Upper lobe of left lung (tissue), 6 donors: ENCODE data around the gene SAXO1. TPM values are rescaled to one million over a fixed set of nuclear protein-coding genes. Genes with fewer than 3 reads are reported as not detected.

Source experiments
- ATAC-seq, 2 donors: fragments of 200-7000 bp; cut with Tn5 transposase; one replicate each; pipeline ENCODE4 v1.9.1; 2022; ENCODE audit warnings: mild to moderate bottlenecking in 2 of 2, moderate library complexity in 2 of 2; ENCODE audit not compliant: low FRiP score in 2 of 2
- DNase-seq, 2 donors: peaks; one replicate each; pipeline ENCODE4 v3.0.0-alpha.2; 2019 to 2020
- H3K27ac ChIP-seq, 4 donors: fragments of 200-600 bp; sonication (generic); one replicate each; pipeline ENCODE4 v1.5.1; 2016 to 2019
- H3K27me3 ChIP-seq, 4 donors: fragments of 200-600 bp; sonication (generic); one replicate each; pipeline ENCODE4 v1.5.1; 2017 to 2019
- H3K36me3 ChIP-seq, 4 donors: fragments of 200-600 bp; sonication (generic); one replicate each; pipeline ENCODE4 v1.5.1; 2016 to 2019
- H3K4me1 ChIP-seq, 4 donors: fragments of 200-600 bp; sonication (generic); one replicate each; pipeline ENCODE4 v1.5.1; 2018 to 2019
- H3K4me3 ChIP-seq, 4 donors: fragments of 200-600 bp; sonication (generic); one replicate each; pipeline ENCODE4 v1.5.1; 2017 to 2019; ENCODE audit warnings: mild to moderate bottlenecking in 2 of 4, moderate library complexity in 1 of 4
- H3K9me3 ChIP-seq, 4 donors: fragments of 200-600 bp; sonication (generic); one replicate each; pipeline ENCODE4 v1.5.1; 2018 to 2019
- EP300 ChIP-seq, 4 donors: sonication (generic); formaldehyde crosslinking; IDR thresholded peaks; one replicate each; pipeline ENCODE4 v1.5.1; 2017; ENCODE audit warnings: antibody characterized with exemption in 4 of 4, control low read depth in 2 of 4
- POLR2A ChIP-seq, 4 donors: fragments of 450-650 bp; IDR thresholded peaks; one replicate each; pipeline ENCODE4 v1.5.1; 2016 to 2017; ENCODE audit warnings: antibody characterized with exemption in 4 of 4, mild to moderate bottlenecking in 2 of 4
- POLR2AphosphoS5 ChIP-seq, 2 donors: sonication (generic); formaldehyde crosslinking; IDR thresholded peaks; one replicate each; pipeline ENCODE4 v1.5.1; 2017; ENCODE audit warnings: antibody characterized with exemption in 2 of 2
- WGBS, 2 donors: methylation state at CpG; one replicate each; pipeline ENCODE4 v1.1.5; 2017 to 2018; 5-methylcytosine and 5-hydroxymethylcytosine counted together
- small RNA-seq, 4 donors: library from RNA; depleted of rRNA; stranded (forward); fragments of <200 nt; gene quantifications; one replicate each; pipeline ENCODE3, GENCODE V24; 2016
- total RNA-seq, 6 donors: library from RNA; depleted of rRNA in 4 of 6; stranded (reverse); fragments of >200 nt in 4 of 6; gene quantifications; one replicate each; pipeline versions ENCODE4 v1.1.0 to v1.2.1, GENCODE V29; 2016 to 2021
- TF ChIP-seq, protein P1 (sequence below), 6 experiments: fragments of 450-650 bp in 4 of 6; fragments of 200-600 bp in 2 of 6; sonication (generic) in 2 of 6; IDR thresholded peaks; one replicate each; pipeline ENCODE4 v1.5.1; 2016 to 2019; ENCODE audit warnings: antibody characterized with exemption in 6 of 6
- donor health status: DM: no; HTN: no; CAD: no; lungs with moderate emphysema.
- donor health status: DM: no; HTN: yes; CAD: no; lungs with severe emphysema.

Gene SAXO1
- total RNA-seq, 6 donors from 2014 or later = under 0.01 to 0.22 (median 0.05) TPM; not detected in 2

DNA sequence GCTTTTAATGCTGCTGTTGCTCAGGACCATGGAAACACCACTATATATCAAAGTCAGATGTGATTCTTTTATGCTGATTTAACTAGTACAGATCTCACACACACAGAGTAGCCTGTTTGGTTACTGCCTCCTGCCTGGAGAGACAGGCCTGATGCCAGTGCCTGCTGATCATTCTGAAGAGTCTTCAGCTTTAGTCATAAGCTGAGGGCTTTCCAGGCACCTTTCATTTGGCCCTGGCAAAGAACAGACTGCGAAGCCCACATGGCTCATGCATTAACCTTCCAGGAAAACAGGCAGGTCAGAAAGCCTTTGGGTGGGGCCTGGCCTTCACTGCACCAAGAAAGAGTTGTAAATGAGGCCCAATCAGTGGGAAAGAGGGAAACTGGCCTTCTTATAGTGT, 144.7 kb downstream of the SAXO1 start:
- no peak for DNase-seq
- no peak for ATAC-seq
- H3K27me3 ChIP-seq = no peaks in the 10 kb centered on the region
- H3K36me3 ChIP-seq = no peaks in the 10 kb centered on the region
- no peak overlapping the region for H3K27ac ChIP-seq
- WGBS, 2 donors = 100% methylated on average over 1 of the region's 1 CpG
- TF ChIP-seq, protein P1, sequence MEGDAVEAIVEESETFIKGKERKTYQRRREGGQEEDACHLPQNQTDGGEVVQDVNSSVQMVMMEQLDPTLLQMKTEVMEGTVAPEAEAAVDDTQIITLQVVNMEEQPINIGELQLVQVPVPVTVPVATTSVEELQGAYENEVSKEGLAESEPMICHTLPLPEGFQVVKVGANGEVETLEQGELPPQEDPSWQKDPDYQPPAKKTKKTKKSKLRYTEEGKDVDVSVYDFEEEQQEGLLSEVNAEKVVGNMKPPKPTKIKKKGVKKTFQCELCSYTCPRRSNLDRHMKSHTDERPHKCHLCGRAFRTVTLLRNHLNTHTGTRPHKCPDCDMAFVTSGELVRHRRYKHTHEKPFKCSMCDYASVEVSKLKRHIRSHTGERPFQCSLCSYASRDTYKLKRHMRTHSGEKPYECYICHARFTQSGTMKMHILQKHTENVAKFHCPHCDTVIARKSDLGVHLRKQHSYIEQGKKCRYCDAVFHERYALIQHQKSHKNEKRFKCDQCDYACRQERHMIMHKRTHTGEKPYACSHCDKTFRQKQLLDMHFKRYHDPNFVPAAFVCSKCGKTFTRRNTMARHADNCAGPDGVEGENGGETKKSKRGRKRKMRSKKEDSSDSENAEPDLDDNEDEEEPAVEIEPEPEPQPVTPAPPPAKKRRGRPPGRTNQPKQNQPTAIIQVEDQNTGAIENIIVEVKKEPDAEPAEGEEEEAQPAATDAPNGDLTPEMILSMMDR (IDR thresholded peaks at IDR 0.05) = no peak
- no peak for TF ChIP-seq EP300 (IDR thresholded peaks at IDR 0.05)
- no peak for TF ChIP-seq POLR2AphosphoS5 (IDR thresholded peaks at IDR 0.05)
- TF ChIP-seq POLR2A (IDR thresholded peaks at IDR 0.05) = no peak
- H3K4me3 ChIP-seq = no peak overlapping the region
- H3K9me3 ChIP-seq = no peaks in the 10 kb centered on the region
- no peaks in the 10 kb centered on the region for H3K4me1 ChIP-seq

DNA sequence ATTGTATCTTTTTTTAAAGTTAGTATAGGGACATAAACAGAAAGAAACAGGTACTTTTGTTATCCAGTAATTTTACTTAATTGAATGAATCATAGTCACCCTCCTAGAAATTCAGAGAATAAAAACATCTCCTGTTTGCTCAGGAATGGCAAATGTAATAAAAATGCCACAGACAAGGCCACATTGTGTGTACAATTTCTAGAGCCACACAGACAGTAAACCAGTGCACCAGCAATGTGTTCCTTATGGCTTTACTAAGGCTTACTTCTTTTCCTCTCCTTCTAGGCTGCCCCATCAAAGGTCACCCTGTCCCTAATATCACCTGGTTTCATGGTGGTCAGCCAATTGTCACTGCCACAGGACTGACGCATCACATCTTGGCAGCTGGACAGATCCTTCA, 145.5 kb downstream of the SAXO1 start:
- TF ChIP-seq, protein P1 (IDR thresholded peaks at IDR 0.05) = no peak
- no peak for TF ChIP-seq EP300 (IDR thresholded peaks at IDR 0.05)
- TF ChIP-seq POLR2AphosphoS5 (IDR thresholded peaks at IDR 0.05) = no peak
- no peak for TF ChIP-seq POLR2A (IDR thresholded peaks at IDR 0.05)
- no peak for ATAC-seq
- WGBS, 2 donors = 88 to 90% methylated on average over 1 of the region's 1 CpG

DNA sequence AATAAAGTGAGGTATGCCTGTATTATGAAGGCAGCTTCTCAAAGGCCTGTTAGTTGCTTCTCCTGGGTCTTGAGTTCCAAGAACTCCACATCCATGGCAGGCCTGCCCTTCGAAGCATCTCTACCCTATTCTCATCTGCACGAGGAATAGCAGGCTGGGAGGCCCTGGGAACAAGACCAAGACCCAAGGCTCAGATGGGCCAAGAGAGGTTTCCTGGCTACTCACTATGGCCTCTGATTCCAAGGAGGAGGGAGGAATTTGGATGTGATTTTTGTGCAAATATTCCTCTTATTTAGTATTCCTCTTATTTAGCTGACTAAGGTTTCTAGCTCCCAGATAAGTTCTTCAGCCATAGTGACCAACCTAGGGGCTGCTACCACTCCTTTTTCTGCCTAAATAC, 151.3 kb downstream of the SAXO1 start:
- no peak overlapping the region for H3K27ac ChIP-seq
- no peak for TF ChIP-seq POLR2A (IDR thresholded peaks at IDR 0.05)
- no peaks in the 10 kb centered on the region for H3K4me1 ChIP-seq
- H3K9me3 ChIP-seq = no peaks in the 10 kb centered on the region
- DNase-seq (no peak), ATAC-seq (peak in 1 of 2 donors; percentile 19)
- no peak overlapping the region for H3K4me3 ChIP-seq
- no peaks in the 10 kb centered on the region for H3K36me3 ChIP-seq
- WGBS, 2 donors = 90 to 94% methylated on average over 2 of the region's 2 CpGs
- no peaks in the 10 kb centered on the region for H3K27me3 ChIP-seq

More for the DNA sequence above, 145.5 kb downstream of the SAXO1 start:
- Histone ChIP-seq H3K4me1 (no peaks in the 10 kb centered on the region), H3K4me3 (no peak overlapping the region), H3K9me3 (no peaks in the 10 kb centered on the region), H3K27me3 (no peaks in the 10 kb centered on the region), H3K27ac (no peak overlapping the region), H3K36me3 (no peaks in the 10 kb centered on the region)
- DNase-seq = no peak

DNA sequence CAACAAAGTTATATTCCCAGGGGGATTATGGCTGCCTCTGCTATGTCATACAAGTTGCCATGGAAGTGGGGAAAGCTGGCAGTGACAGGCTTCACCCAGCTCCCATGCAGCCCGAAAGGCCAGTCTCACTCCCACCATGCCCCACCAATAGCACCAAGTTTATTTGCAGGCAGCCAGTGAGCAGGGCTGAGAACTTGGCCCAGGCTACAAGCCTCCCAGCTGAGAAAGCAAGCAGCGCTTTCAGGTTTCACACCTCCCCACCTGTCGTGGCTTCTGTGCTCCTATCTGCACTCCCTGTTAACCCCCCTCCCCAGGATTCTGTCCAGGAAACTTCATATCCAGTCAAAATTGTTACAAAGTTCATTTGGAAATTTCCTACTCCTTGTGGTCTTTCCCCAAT, 155.0 kb downstream of the SAXO1 start:
- WGBS, 2 donors = 83 to 84% methylated on average over 3 of the region's 3 CpGs
- H3K9me3 ChIP-seq = no peaks in the 10 kb centered on the region
- no peak overlapping the region for H3K27ac ChIP-seq
- TF ChIP-seq POLR2AphosphoS5 (IDR thresholded peaks at IDR 0.05) (no peak), POLR2A (IDR thresholded peaks at IDR 0.05) (no peak), EP300 (IDR thresholded peaks at IDR 0.05) (no peak)
- TF ChIP-seq, protein P1 (IDR thresholded peaks at IDR 0.05) = no peak
- H3K36me3 ChIP-seq = no peaks in the 10 kb centered on the region
- no peaks in the 10 kb centered on the region for H3K4me1 ChIP-seq
- no peaks in the 10 kb centered on the region for H3K27me3 ChIP-seq
- DNase-seq (no peak), ATAC-seq (no peak)
- H3K4me3 ChIP-seq = no peak overlapping the region

Small RNAs within 50 kb of the gene (small RNA-seq; reads per million reads assigned to genes)
- 0 reads per million in 4 donors for gene RNU6-264P
- 8.4 to 17.8 (median 12.1) reads per million in 4 donors for gene SCARNA8

Other genes starting within 250 kb of the SAXO1 start
- 10 to 100 TPM; 31.4 to 76.0 (median 48.5) TPM for gene RRAGA, start 16.2 kb upstream of the SAXO1 start, total RNA-seq
- 10 to 100 TPM in 1 of 6 donors, 1 to 10 TPM in 5; 3.3 to 11.8 (median 6.6) TPM for gene HAUS6, start 69.7 kb upstream of the SAXO1 start, total RNA-seq
- 100 to 1,000 TPM; 156 to 262 (median 218) TPM for gene PLIN2, start 94.3 kb upstream of the SAXO1 start, total RNA-seq
- 100 to 1,000 TPM in 4 of 6 donors, 10 to 100 TPM in 2; 66.1 to 181 (median 108) TPM for gene DENND4C, start 197.5 kb upstream of the SAXO1 start, total RNA-seq